Endodermal cell (in vitro differentiated cells): ENCODE results near the gene SLC16A6. TPM values are rescaled to one million over a fixed set of nuclear protein-coding genes. Genes with fewer than 3 reads are reported as not detected.

Source experiments
- DNase-seq: peaks from one replicate; pipeline ENCODE4 v3.0.0-alpha.2; 2017
- H3K27ac ChIP-seq: 2 replicates; pipeline ENCODE4 v1.5.1; 2013; ENCODE audit warnings: mild to moderate bottlenecking, low read depth, low read length, moderate library complexity
- H3K27me3 ChIP-seq: 2 replicates; pipeline ENCODE4 v1.6.1; 2013; ENCODE audit warnings: mild to moderate bottlenecking, low read length, moderate library complexity; ENCODE audit not compliant: insufficient read depth, control insufficient read depth, poor library complexity, severe bottlenecking
- H3K36me3 ChIP-seq: 2 replicates; pipeline ENCODE4 v1.7.0; 2013; ENCODE audit warnings: mild to moderate bottlenecking, low read length, moderate library complexity; ENCODE audit not compliant: control insufficient read depth, insufficient read depth
- H3K4me1 ChIP-seq: one replicate; pipeline ENCODE4 v1.7.0; 2013; ENCODE audit warnings: low read length; ENCODE audit not compliant: control insufficient read depth, insufficient read depth
- H3K4me3 ChIP-seq: 2 replicates; pipeline ENCODE4 v1.5.1; 2013; ENCODE audit warnings: mild to moderate bottlenecking, low read length, moderate library complexity
- H3K9ac ChIP-seq: 2 replicates; pipeline ENCODE4 v1.6.1; 2013; ENCODE audit warnings: mild to moderate bottlenecking, low read length, moderate library complexity; ENCODE audit not compliant: poor library complexity, severe bottlenecking; ENCODE audit errors: extremely low read depth
- H3K9me3 ChIP-seq: 2 replicates; pipeline ENCODE4 v1.6.1; 2013; ENCODE audit warnings: mild to moderate bottlenecking, low read length, moderate library complexity; ENCODE audit not compliant: control insufficient read depth
- H3K27ac Mint-ChIP-seq: 2 replicates; pipeline ENCODE4 v1.8.0; 2020; ENCODE audit warnings: mixed read lengths
- H3K27me3 Mint-ChIP-seq: 2 replicates; pipeline ENCODE4 v1.8.0; 2021; ENCODE audit warnings: mild to moderate bottlenecking, mixed read lengths; ENCODE audit not compliant: insufficient read depth
- H3K36me3 Mint-ChIP-seq: 2 replicates; pipeline ENCODE4 v1.8.0; 2020; ENCODE audit warnings: low read depth, mixed read lengths
- H3K4me1 Mint-ChIP-seq: 2 replicates; pipeline ENCODE4 v1.8.0; 2020; ENCODE audit warnings: mixed read lengths
- H3K4me3 Mint-ChIP-seq: 2 replicates; pipeline ENCODE4 v1.8.0; 2020; ENCODE audit warnings: mild to moderate bottlenecking, moderate library complexity, mixed read lengths
- H3K9me3 Mint-ChIP-seq: 2 replicates; pipeline ENCODE4 v1.8.0; 2020; ENCODE audit warnings: mild to moderate bottlenecking, mixed read lengths
- WGBS, 2 experiments: methylation state at CpG; one replicate each; pipeline versions ENCODE4 v1.1.5 to v1.1.7; 2013; ENCODE audit warnings: missing lambda C conversion rate in 2 of 2, mixed read lengths in 1 of 2; ENCODE audit not compliant: insufficient coverage in 1 of 2, insufficient read length in 1 of 2; 5-methylcytosine and 5-hydroxymethylcytosine counted together
- total RNA-seq, 2 donors: library from RNA; stranded (reverse); fragmentation: NEBNext Ultra II Directional in 1 of 2; extraction: Animal tissue kit (Norgen Biotek cat#: 25700) in 1 of 2; gene quantifications; 2 replicates in 1 of 2; 3 replicates in 1 of 2; pipeline ENCODE4 v1.2.1, GENCODE V29; 2021
- TF ChIP-seq, protein P1 (sequence below): fragments of 200-600 bp; sonication (generic); conservative IDR thresholded peaks from 2 replicates; pipeline ENCODE4 v1.5.0; 2021; ENCODE audit warnings: antibody characterized with exemption, mild to moderate bottlenecking

SLC16A6 gene
- total RNA-seq, 2 donors from 2014 or later = 0.18 to 0.58 TPM

DNA sequence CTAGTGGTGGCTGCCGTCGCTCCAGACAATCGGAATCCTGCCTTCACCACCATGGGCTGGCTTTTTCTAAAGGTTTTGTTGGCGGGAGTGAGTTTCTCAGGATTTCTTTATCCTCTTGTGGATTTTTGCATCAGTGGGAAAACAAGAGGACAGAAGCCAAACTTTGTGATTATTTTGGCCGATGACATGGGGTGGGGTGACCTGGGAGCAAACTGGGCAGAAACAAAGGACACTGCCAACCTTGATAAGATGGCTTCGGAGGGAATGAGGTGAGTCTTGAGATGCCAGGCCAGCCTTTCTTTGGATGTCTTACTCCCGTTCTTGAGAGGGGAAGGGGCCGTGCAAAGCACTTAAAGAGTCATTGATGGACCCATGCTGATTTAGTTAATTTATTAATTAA is 16.5 kb upstream of the SLC16A6 start:
- Mint-ChIP-seq H3K27me3 (no peaks in the 10 kb centered on the region), H3K27ac (no peak overlapping the region), H3K9me3 (peaks cover 3% of the 10 kb centered on the region), H3K36me3 (peaks cover 4% of the 10 kb centered on the region), H3K4me3 (no peak overlapping the region), H3K4me1 (peaks cover 10% of the 10 kb centered on the region)
- Histone ChIP-seq H3K4me1 (no peaks in the 10 kb centered on the region), H3K27ac (no peak overlapping the region), H3K27me3 (no peaks in the 10 kb centered on the region), H3K9ac (no peak overlapping the region), H3K9me3 (no peaks in the 10 kb centered on the region), H3K36me3 (no peaks in the 10 kb centered on the region), H3K4me3 (no peak overlapping the region)
- 97% methylated on average over 8 of the region's 8 CpGs for WGBS, 2 experiments
- DNase-seq = no peak
- TF ChIP-seq, protein P1, sequence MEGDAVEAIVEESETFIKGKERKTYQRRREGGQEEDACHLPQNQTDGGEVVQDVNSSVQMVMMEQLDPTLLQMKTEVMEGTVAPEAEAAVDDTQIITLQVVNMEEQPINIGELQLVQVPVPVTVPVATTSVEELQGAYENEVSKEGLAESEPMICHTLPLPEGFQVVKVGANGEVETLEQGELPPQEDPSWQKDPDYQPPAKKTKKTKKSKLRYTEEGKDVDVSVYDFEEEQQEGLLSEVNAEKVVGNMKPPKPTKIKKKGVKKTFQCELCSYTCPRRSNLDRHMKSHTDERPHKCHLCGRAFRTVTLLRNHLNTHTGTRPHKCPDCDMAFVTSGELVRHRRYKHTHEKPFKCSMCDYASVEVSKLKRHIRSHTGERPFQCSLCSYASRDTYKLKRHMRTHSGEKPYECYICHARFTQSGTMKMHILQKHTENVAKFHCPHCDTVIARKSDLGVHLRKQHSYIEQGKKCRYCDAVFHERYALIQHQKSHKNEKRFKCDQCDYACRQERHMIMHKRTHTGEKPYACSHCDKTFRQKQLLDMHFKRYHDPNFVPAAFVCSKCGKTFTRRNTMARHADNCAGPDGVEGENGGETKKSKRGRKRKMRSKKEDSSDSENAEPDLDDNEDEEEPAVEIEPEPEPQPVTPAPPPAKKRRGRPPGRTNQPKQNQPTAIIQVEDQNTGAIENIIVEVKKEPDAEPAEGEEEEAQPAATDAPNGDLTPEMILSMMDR = no peak

DNA sequence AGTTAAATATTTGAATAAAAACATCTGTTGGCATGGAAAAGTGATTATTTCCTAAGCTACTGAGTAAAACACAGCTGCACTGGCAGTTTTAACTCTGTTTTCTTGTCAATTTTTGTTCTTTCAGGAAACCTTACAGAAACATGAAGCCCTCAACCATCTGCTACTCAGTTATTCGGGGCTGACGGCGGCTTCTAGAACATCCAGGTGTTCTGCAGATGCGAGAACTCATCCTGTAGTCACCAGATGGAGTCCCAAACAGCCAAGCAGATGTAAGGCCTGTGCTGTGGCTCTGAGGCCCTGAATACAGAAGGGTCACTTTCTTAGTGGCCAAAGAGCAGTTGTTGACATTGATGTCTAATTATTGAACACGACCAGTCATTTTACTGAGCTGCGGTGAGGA is 15.9 kb upstream of the SLC16A6 start:
- H3K36me3 ChIP-seq = no peaks in the 10 kb centered on the region
- Mint-ChIP-seq H3K4me3 (no peak overlapping the region), H3K27ac (no peak overlapping the region), H3K4me1 (peaks cover 17% of the 10 kb centered on the region), H3K27me3 (no peaks in the 10 kb centered on the region), H3K36me3 (peaks cover 4% of the 10 kb centered on the region), H3K9me3 (peaks cover 3% of the 10 kb centered on the region)
- TF ChIP-seq, protein P1 = no peak
- no peak for DNase-seq
- H3K27ac ChIP-seq = no peak overlapping the region
- WGBS, 2 experiments = 82 to 90% methylated on average over 4 to 6 of the region's 6 CpGs
- H3K9me3 ChIP-seq = no peaks in the 10 kb centered on the region
- H3K4me3 ChIP-seq = no peak overlapping the region
- no peak overlapping the region for H3K9ac ChIP-seq
- peaks cover 6% of the 10 kb centered on the region for H3K4me1 ChIP-seq
- no peaks in the 10 kb centered on the region for H3K27me3 ChIP-seq

DNA sequence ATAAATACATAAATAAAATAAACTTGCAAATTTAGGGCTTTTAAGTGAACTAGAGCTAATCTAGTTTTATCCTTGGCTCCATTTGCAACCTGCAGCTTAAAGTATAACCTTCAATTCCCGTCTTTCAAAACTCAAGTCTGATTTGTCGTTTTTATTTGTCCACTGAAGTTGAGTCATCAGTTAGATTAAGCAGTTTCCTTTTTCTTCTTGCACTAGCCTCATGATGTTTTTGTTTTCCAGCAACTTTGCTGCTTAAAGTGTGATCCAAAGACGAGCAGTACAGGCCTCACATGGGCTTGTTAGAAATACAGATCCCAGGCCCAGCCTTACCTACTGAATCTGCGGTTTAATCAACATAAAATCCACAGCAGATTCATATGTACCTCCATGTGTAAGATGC is 14.2 kb upstream of the SLC16A6 start:
- DNase-seq = no peak
- Mint-ChIP-seq H3K9me3 (peaks cover 3% of the 10 kb centered on the region), H3K4me1 (peaks cover 25% of the 10 kb centered on the region), H3K36me3 (peaks cover 4% of the 10 kb centered on the region), H3K27me3 (no peaks in the 10 kb centered on the region), H3K27ac (no peak overlapping the region), H3K4me3 (no peak overlapping the region)
- TF ChIP-seq, protein P1 = no peak
- Histone ChIP-seq H3K4me1 (peaks cover 8% of the 10 kb centered on the region), H3K9ac (no peak overlapping the region), H3K27me3 (no peaks in the 10 kb centered on the region), H3K27ac (no peak overlapping the region), H3K9me3 (peaks cover 4% of the 10 kb centered on the region), H3K4me3 (no peak overlapping the region), H3K36me3 (no peaks in the 10 kb centered on the region)
- WGBS, 2 experiments = 92 to 100% methylated on average over 3 to 4 of the region's 4 CpGs
